SHP77 treated with DMSO at 0.1 percent for 48 hours (cell line): ENCODE results near the gene PRL.

Experiments used
- DNase-seq: peaks from one replicate; lab custom pipeline; 2025; lab: John Stamatoyannopoulos, UW

The PRL gene

DNA sequence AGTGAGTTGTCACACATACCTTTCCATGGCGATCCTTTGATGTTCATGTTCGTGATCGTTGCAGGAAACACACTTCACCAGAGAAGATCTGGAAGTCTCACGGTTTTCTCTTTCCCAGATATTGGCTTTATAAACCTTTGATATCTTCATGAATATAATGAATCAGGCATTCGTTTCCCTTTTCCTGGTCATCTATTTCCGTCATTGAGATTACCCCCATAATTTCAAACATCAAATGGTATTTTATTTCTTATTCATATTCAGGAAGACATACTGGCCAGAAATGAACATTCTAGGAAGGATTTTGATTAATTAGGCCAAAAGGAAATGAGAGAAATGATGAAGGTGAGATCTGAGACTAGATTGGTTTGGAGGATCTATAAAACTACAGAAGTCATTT is at the start of gene PRL:
Gene PRL (minus strand): TSS at position 101 of the 400 bp plus-strand sequence. CDS start 54 bp downstream, at position 47.
- DNase-seq = no peak

DNA sequence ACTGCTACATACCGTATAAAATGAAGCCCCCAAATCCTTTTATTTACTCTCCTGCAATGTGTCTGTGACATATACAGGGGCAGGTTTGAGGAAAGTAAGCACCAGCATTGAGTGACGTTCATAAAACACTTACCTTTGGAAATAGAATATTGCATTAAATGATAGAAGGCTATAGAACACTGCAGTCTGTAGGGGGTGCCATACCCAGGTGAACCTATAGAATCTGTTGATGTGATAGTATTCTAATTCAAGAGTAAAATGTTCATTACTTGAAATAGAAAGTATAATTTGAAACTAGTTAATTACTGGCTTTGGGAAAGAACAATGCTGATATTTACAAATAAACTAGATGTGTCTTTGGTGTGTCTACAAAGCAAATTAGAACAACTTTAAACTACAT is 47.0 kb upstream of the PRL start:
- no peak for DNase-seq

DNA sequence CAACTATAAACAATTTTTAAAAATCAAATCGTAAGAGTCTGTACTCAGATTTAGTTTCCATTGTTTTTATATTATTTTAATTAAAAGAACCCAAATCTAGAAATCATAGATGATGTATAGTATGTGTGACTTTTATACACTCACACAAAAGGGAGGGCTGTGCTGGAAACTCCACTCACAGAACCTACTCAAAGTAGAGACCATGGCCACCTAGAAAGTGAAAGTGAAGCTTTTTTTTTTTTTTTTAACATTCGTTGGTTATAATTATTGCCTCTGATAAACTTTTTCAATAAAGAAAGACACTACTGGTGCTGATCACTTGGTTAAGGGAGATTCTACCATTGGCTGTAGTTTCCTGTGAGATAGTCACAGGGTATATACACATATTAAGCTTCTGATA is 37.9 kb upstream of the PRL start:
- no peak for DNase-seq

DNA sequence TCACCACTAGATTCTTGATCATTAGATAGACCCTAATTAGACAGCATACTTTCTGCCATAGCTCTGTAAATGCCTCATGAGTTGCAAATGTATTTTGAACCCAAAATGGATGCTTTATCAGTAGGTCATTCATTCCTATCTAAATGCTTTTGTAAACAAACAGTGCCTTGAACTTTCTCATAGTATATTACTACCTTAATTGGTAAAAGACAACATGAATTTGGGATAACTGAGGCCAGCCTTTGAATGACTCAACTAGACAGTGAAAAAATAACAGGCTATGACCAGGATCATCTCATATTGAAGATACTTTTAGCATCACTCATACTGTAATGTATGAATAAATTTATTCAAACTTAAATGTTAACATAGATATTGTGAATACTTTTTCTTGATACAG is 37.0 kb upstream of the PRL start:
- DNase-seq = no peak

DNA sequence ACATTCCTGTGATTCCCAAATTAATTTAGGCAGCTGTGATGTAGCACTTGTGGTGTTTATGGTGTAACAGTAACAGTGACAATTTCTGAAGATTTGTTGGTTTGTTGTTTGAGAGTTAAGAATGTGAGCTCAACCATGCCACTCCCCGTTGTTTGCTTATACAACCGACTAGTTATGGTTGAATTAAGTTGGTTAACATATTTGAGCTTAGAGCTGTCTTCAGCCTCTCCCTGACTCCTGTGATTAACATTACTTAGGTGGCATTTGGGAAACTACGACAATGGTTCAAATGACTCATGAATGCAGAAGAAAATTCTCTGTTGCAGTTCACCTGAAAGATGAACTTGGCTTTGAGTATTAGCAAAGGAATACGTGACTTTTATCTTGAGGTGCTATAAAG is 35.9 kb upstream of the PRL start:
- no peak for DNase-seq

DNA sequence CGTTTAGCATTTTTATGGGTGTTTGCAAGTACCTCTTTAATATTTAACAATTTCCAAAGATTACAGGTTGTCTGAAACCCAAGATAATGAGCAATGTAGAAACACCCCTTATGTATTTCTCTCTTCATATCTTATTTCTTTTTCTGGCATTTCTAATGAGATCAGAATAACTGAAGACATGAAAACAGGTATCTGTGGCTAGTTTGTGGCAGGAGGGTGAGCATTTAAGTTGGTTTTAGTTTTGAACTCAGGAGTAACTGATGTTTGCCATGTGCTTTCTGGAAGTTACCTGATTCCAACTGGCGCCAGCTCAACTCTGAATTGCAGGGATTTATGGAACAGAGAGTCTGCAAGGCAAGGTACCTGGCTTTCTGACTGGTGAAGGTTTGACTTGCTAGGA is 35.4 kb upstream of the PRL start:
- no peak for DNase-seq

GRCh38 chr6:22330941-22331340 is 34.1 kb upstream of the PRL start:
- no peak for DNase-seq

DNA sequence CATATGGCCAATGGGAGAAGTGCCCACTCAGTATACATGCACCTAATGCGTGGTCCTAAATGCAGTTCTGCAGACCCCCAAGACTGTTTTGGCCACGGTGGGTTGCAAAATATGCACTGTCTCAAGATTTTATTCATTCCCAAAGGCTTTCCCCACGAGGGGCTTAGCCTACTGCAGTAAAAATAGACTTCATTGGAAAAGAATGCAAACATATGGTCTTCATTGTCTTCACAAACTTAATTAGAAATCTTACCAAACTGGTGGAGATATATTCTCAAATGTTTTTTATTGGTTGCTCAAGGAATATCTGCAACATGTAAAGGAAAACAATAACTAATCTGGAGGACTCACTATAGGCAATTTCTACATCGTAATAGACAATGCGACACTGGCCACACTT is 31.6 kb upstream of the PRL start:
- DNase-seq = no peak

DNA sequence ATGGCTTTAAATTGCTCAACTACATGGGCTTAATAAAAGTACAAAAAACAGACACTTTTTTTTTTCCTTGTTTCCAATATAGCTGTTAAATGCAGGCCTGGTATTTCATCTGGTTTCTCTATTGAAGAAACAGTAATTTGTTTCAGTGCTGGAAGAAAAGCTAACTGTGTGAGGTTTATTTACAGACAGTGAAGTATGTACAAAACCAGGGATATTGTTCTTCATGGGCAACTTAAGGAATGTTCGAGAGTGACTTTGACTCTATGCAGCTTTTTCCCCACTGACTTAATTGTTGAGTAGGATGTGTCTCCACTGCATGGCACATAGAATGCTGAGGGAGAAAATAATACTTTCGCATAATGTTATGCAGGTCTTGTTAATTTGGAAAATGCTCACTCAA is 31.0 kb upstream of the PRL start:
- no peak for DNase-seq

GRCh38 chr6:22326500-22326899 is 29.7 kb upstream of the PRL start:
- no peak for DNase-seq

- no peak for DNase-seq
Measured at GRCh38 chr6:22325481-22325880, 28.6 kb upstream of the PRL start.

GRCh38 chr6:22323848-22324247 is 27.0 kb upstream of the PRL start:
- DNase-seq = no peak

GRCh38 chr6:22322103-22323030 is 25.5 kb upstream of the PRL start:
- DNase-seq = no peak

- DNase-seq = no peak
Measured at GRCh38 chr6:22320750-22321149, 23.9 kb upstream of the PRL start.

DNA sequence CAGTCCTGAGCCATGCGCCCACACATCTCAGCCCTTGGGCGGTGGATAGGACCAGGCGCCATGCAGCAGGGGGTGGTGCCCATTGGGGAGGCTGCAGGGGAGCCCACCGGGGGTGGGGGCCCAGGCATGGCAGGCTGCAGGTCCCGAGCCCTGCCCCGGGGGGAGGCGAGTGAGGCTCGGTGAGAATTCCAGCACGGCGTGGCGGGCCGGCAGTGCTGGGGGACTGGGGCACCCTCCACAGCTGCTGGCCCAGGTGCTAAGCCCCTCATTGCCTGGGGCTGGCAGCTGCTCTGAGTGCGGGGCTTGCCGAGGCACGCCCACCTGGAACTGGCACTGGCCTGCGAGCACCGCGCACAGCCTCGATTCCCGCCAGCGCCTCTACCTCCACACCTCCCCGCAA is 21.6 kb upstream of the PRL start:
- no peak for DNase-seq

DNA sequence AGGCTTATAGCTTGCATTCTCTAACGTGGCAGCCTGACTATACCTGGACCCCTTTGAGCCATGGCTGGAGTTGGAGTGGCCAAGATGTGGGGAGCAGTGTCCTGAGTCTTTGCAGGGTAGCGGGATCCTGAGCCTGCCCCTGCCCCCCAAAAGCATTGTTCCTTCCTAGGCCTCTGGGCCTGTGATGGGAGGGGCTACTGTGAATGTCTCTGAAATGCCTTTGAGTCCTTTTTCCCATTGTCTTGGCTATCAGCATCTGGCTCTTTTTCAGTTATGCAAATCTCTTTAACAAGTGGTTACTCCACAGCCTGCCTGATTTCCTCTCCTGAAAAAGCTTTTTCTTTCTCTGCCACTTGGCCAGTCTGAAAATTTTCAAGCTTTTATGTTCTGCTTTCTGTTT is 17.0 kb upstream of the PRL start:
- no peak for DNase-seq

GRCh38 chr6:22308939-22309338 is 12.1 kb upstream of the PRL start:
- no peak for DNase-seq

GRCh38 chr6:22306741-22307466 is 10.1 kb upstream of the PRL start:
- no peak for DNase-seq

- no peak for DNase-seq
Measured at GRCh38 chr6:22302838-22303237, 6.0 kb upstream of the PRL start.

DNA sequence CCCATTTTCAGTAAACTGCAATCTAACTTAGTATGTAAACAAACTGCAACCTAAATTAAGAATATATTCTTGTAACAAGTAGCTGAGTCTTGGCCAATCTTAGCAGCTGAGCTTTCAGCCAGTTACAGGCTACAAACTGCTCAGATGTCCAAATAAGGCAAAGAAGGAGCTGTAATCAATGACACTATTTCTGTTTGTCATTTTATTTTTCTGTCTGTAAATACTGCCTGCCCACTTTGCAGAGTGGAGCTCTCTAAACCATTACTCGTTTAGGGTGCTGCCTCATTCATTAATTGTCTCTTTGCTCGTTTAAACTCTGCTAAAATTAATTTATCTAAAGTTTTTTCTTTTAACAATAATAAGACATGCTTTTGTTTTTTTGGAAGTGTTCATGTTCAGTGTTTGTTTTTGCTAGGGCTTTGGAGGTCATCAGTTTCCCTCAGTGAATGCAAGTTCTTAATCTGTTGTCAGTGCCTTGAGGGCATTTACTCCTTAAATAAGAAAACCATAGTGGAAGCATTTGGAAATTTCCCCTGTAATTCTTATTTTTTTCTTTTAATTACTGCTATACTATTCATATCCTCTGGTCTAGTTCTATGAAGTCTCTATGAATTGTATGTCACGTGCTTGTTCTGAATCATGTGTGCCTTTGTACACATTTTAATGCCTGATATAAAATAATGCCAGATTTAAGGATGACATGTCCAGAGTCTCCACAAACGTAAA is 3.6 kb upstream of the PRL start:
- DNase-seq = no peak

DNA sequence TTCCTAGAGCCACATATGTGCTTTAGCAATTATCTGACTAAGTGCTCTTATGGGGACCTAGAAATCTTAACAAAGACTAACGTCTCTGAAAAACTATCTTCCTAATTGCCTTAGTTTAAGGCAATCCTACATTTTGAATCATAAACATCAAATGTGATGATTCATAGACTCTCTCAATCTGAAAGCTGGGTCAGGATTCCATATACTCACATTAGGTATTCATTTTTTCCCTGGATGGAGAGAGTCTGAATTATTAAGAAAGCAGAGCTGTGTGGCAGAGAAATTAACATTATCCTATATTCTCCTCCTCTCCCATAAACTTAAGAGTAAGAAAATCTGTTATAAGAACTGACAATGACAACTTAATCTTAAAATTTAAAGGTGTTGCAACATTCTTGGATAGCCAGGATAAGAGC is 1.6 kb upstream of the PRL start:
- no peak for DNase-seq

GRCh38 chr6:22296067-22296466 is 769 bp downstream of the PRL start:
- no peak for DNase-seq

DNA sequence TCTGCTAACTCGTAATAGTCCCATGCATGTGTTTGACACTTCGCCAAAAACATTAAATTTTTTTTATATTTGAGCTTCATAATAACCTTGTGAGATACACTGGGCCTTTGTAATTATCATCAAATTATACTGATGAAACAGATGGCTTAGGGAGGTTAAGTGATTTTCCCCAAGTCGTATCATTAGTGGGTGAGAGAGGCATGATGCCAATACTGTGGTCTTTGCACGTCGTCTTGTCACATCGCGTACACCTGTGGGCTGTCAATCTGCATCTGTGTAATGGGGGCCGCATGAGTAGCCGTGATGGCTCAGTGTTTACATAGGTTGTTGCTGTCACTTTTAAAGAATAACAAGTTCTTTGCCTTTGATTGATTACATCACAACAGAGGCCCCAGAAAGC is 1.7 kb downstream of the PRL start:
- no peak for DNase-seq
